NCI-H2227 treated with DMSO at 0.1 percent for 48 hours (cell line): ENCODE results near the gene UGT1A10.

Source experiments
- DNase-seq: peaks from one replicate; lab custom pipeline; 2025; lab: John Stamatoyannopoulos, UW

The UGT1A10 gene

DNA sequence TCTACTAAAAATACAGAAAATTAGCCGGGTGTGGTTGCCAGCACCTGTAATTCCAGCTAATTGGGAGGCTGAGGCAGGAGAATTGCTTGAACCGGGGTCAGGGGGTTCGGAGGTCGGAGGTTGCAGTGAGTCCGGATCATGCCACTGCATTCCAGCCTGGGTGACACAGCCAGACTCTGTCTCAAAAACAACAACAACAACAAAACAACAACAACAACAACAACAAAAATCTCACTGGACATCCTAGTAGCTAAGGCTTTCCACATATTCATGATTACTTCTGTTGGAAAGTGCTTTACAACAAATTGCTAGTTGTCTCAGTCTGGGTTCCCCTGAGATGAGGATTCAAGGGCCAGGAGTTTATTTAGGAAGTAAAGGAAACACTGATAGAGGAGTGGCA, 137.6 kb downstream of the UGT1A10 start:
- no peak for DNase-seq

DNA sequence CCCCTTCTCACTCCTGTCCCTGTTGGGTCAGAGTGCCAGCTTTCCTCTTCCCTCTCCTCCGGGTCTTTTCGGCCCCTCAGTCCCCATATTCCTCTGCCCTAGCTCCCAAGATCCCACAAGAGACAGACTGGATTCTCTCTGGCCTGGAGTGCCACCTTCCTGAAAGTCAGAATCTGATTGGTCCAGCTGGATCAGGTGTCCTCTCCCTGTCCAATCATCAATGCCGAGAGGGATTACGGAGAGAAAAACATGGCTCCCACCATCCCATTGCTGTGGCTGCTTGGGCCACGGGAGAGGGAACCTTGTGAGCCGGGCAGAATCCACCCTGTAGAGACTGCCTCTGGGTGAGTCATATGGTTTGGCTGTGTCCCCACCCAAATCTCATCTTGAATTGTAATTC, 139.2 kb downstream of the UGT1A10 start:
- no peak for DNase-seq

DNA sequence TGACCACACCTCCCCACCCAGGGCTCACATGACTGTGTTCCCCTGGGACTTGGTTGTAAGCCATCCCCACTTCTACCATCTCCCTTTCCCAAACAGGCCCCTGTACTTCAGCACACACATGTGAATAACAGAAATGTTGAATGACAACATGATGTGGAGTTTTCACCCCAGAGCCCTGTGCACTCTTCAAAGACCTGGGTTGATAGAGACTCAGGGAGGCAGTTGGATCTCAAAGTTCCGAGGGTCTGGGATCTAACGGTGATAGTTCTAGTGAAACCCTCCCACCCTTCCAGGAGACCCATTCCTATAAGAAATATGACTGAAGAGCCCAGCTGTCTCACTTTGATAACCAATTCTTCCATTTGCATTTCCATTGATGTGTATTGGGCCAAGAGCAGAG, 141.8 kb downstream of the UGT1A10 start, which contains the start of gene MROH2A:
TSS of gene MROH2A (plus strand) at position 301 of the 400 bp plus-strand sequence. CDS start 1,029 bp downstream, outside the sequence.
- no peak for DNase-seq

DNA sequence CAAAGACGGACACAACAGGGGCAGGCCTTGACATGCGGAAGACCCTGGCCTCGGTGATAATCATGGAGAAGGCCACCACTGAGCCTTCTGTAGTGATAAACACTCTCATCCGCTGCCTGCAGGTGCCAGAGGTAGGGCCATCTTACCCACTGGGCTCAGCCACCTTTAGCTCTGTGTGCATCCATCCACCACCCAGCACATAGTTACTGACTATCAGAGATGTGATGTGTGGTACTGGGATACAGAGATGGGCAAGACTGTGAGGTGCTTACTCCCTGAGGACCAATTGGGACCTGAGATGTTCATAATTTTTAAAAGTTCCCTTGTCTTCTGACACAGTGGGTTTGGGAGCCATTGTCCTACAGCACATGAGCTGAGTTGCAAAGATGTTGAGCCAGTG, 143.5 kb downstream of the UGT1A10 start:
- DNase-seq = no peak

DNA sequence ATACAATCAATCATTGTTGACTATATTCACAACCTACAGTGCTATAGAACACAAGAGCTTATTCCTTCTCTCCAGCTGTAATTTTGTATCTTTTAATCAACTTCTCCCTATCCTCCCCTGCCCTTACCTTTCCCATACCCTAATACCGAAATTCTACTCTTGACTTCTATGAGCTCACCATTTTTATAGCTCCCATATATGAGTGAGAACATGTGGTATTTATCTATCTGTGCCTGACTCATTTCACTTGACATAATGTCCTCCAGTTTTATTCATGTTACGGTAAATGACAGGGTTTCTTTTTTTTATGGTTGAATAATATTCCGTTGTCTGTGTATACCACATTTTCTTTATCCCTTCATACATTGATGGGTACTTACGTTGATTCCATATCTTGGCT, 144.5 kb downstream of the UGT1A10 start:
- no peak for DNase-seq

DNA sequence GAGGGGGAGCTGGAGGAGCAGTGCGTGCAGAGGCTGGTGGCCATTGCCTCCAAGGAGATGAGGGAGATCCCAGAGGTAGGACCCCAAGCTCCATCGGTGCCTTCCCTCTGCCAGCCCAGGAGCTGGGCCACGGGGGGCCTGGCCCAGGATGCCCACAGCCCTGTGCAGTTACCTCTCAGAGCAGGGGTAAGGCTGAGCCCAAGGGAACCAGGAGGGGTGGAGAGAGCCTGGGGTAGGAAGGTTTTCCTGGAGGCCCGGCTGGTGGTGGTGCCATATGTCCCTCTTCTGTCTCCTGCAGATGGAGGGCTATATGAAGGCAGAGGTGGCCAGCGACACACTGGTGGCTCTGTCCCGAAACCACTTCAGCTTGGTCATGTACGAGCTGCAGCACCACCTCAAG, 153.3 kb downstream of the UGT1A10 start:
- DNase-seq = no peak

DNA sequence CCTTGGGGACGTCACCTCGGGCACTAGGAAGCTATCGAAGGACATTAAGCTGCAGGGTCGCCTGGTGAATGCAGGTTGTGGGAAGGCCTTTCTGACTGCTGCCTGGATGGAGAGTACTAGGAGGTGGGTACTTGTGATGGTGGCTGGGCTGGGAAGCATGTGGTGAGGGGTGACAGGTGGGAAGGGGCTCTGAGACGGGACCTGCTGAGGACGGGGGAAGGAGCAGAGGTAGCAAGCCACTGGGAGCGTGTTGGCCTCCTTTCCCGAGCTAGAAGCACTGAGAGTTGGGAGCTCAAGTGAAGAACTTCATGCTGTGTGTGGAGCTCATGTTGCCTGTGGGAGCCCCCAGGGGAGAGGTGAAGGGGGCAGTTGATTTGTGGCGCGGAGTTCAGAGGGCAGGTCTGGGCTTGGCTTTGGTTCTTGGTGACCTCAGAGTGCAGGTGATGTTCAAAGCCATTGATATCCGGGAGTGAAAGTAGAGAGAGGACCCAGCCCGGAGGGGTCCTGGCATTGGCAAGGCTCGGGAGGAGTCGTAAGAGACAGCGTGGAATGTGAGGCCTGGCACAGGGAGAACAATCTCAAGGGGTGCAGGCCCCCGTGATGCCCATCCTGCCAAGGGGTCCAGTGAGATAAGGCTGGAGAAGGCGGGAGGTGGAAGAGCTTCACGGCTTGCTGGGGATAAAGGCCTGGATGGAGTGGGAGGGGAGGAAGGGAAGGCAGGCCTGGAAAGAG, 155.1 kb downstream of the UGT1A10 start:
- DNase-seq = no peak

DNA sequence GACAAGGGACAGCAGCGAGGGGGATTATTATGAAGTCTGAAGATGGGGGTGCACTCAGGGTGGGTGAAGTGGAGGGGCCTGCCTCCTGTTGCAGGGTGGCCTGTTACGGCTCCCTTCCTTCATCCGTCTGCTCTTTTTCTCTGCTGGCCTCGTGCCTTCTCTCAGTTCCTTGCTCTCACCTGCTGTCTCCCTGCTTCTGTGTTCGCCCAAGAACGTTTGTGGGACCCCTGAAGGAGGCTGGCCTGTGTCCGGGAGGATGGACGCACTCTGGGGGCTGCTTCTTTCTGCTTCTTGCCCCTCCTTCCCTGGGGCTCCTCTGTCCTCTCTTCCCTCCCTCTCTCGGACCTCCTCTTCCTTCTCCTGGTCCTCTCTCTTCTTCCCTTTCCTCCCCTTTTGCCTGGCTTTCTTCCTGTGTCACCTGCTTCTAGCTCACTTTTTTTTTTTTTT, 155.7 kb downstream of the UGT1A10 start:
- no peak for DNase-seq

DNA sequence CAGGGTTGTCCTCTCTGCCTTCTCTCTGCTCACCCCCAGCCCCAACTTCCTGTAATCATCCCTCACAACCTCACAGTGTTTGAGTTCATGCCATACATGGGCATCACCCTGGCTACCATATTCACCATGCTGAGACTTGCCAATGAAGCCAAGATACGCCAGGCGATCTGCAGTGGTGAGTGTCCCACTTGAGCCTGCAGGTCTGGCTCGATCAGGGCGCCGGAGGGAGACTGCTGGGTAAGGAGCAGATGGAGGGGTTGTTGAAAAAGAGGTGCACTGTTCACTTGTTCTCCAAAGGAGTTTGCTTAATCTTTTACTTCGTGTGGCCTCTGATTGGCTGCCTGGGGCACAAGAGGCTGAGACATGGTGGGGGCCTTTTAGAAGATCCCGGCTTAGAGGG, 156.5 kb downstream of the UGT1A10 start:
- no peak for DNase-seq

DNA sequence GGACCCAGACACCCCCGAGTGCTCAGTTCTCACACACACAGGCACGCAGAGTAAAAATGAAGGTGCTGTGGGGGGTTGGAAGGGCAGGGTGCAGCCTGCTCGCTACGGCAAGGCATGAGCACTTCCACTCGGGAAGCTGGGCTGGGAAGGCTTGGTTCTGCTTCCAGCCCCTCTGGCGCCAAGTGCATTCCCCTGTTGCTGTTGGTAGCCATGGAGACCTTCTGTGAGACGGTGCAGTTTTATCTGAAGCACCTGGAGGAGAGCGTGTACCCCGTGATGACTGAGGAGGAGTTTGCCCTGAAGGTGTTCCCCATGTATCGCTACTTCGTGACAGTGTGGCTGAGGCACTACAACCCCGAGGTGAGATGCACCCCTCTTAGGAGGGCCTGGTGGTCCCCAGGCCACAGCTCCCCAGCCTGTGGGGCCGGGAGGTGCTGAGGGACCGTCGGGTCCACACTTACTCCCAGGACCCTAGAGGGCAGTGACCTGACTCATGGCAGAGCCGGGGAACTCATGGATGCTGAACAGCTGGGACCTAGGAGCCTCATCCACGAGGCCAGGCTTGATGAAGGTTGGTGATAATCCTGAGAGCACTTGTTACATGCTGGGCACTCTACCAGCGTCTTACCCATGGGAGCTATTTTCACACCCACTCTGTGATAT, 157.3 kb downstream of the UGT1A10 start:
- no peak for DNase-seq

DNA sequence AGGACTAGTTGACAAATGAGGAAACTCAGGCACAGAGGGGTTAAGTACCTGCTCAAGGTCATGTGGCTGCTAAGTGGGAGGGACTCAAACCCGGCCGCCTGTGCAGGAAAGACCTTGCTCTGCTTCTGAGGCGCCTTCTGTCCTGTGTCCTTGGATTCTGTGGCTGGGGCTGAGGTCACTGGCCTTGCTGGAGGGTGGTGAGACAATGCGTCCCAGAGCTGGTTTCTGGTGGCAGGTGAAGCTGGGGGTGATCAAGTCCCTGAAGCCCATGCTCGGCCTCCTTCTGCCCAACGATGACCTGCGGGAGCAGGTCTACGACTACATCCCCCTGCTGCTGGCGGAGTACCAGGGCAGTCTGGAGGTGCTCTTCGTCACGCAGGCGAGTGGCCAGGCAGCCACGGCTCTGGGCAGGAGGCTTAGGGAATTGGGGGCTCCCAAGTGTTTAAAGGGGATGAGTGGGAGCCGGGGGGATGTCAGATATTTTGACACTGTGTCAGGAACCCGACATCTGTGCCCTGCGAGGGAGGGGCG, 157.9 kb downstream of the UGT1A10 start:
- DNase-seq = no peak

DNA sequence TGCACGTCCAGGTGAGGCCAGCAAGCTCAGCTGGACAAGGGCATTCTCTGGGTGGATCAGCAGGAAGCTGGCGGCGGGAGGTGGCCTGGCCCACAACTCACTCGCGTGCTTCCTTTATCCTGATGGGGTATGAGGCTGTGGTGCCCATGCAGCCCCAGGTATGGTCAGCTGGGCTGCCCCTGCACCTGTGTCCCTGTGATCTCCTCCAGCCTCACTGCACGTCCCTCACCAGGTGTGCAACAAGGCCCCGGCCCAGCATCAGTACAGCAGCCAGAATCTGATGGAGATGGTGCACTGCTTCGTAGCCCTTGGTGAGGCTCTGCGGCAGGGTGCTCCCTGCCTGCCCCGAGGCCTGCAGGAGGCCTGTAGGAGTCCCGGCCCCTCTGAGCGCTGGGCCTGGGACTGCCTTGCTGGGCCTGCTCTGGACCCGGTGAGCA, 159.5 kb downstream of the UGT1A10 start:
- no peak for DNase-seq

DNA sequence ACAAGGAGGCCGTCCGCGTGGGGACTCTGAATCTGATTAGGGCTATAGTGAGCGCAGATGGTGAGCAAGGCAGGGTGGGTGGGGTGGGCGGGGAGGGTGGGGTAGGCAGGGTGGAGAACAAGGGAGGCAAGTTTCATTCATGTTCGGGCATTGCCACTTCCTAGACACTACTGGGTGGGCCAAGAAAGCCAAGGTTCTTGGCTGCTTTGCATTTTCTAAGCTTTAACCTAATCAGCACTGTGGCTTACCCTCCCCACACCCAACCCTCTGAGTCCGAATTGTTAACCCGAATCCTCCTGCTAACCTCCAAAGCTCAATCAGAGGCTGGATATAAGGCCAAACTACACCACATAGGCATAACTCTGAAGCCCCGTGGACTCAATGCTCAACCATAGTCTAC, 160.0 kb downstream of the UGT1A10 start:
- no peak for DNase-seq

DNA sequence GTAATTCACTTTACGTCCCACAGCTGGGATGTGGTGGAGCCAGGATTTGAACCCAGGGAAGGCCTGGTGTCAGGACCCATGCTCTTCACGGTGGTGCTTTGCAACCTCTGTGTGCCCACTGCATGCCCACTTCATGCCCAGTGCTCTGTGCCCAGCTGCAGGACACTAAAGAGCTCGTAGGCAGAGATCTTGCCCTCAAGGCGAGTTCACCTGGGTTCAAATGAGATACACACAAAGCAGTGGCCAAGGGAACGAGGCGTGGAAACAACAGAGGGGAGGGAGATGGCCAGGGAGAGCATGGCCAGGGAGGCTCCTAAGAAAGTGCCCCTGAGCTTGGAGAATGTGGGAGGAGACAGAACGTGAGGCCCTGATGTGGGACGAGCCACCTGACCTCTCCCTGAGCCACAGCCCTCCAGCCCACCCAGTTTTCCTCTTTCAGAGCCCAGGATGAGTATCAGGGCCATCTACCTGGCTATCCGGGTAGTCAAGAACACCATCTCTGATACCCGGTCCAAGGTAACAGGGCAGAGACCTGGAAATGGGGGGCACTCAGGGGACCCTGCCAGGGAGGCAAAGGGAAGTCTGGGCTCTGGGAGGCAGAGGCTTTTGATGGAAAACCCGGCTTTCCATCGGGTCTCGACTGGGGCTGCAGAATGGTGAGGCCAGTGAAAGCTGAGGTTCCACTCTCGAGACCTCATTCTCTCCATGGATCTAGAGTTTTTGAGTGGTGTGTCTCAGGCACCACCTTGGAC, 162.3 kb downstream of the UGT1A10 start:
- no peak for DNase-seq

DNA sequence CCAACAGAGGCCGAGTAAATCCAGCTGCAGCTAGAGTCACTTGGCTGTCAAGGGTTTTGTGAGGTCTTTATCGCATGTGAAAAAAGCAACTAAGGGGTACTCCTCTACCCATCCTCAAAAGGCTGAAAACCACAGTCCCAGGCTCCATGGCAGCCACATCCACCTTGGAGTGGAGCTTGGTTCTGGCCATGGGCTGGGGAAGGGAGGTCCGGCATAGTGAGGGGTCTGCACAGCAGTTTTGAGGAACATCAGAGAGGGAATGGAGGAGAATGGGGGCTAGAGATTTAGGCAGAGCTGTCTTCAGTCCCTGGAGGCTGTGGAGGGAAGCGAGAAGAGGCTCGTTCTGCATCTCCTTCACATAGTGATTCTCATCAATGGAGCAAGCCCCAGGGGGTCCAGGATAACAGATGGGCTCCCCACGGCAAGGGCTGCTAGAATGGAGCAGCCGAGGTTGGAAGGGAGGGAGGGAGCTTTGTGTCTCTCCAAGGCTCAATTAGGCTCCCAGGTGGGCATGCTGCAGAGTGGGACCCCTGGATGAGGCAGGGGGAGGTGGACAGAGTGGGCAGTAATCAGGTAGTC, 162.9 kb downstream of the UGT1A10 start:
- no peak for DNase-seq

DNA sequence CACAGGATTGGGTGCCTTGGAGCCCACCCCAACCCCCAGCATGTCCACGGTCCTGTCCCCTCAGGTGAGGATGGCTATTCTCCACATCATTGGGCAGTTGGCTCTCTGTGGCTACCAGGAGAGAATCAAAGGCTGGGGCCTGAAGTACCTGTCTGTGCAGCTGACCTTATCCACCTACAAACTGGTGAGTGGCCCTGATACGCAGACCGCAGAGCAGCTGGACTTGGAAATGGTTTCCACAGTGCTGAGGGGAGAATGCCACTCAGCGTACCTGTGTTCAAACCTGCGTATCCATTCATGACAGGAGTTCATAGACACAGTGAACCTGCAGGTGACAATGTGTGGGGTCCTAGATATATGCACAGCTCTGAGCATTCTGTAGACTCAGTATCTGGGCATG, 163.5 kb downstream of the UGT1A10 start:
- DNase-seq = no peak

DNA sequence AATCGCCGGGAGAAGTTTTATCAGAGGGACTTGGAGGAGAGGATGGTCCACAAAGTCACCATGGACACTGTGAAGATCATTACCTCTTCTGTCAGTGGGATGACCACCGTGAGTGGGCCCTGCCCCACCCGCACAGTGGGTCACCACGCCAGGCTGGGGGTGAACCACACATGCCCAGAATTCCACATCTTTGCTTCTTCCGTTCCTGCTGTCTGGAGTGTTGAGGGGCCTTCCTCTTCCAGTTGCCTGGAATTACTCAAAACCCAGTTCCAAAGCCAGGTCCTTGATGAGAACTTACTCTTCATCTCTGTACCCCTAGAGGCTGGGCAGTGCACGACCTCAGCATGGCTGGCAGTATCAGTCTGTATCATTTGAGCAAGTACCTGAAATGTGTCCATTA, 164.0 kb downstream of the UGT1A10 start:
- DNase-seq = no peak

DNA sequence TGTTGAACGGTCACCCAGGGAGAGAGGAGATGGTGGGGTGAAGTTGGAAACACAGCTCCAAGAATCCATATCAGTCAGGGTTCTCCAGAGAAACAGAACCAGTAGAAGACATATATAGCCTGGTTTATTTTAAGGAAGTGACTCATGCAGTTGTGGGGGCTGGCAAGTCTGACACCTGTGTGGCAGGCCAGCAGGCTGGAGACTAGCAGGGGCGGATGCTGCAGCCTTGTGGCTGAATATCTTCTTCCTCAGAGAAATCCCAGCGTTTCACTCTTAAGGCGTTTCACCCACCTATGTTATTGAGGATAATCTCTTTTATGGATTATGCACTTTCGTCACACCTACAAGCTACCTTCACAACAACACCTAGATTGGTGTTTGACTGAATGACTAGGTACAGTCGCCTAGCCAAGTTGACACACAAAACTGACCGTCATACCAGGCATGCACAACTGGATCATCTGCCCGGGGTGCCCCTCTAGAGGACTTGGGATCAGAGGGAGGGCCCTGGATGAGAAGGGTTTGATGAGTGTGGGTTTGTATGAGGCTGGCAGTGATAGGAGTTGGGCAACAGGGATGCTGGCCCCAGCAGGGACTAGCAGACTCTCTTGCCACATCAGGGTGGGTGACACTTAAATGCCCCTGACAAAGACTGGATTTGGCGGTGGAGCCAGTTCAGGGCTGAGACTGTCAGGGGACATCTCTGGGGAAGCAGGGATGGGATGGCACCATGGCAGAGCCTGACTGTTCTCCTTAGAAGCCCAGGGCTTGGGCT, 165.3 kb downstream of the UGT1A10 start:
- no peak for DNase-seq

DNA sequence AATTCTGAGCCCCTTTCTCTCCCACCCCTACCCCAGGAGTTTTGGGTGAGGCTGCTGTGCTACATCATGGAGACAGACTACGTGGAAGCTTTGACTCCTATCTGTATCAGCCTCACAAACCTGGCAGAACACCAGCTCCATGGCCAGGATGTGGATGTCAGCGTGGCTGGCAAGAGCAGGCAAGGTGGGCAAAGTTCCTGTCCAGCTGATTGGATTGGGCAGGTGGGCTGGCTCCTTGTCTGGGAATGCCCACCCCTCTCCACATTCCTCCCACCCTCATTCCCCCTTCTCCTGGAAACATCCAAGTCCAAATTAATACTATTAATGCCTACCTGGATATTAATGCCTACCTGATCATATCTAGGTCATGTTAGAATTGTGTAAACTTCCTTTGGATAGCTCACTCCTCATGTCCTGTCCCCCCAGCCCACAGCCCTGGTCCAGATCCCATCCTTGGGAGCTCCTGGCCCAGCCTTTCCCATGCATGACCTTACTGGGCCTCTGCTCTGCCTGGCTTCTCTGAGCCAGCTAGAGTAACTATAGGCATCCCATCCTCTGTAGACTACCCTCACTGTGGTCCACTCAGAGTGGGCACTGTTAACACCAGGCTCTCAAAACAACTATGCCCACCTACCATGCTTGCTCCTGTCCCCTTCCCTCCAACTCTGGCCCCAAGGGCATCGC, 166.0 kb downstream of the UGT1A10 start:
- DNase-seq = no peak

DNA sequence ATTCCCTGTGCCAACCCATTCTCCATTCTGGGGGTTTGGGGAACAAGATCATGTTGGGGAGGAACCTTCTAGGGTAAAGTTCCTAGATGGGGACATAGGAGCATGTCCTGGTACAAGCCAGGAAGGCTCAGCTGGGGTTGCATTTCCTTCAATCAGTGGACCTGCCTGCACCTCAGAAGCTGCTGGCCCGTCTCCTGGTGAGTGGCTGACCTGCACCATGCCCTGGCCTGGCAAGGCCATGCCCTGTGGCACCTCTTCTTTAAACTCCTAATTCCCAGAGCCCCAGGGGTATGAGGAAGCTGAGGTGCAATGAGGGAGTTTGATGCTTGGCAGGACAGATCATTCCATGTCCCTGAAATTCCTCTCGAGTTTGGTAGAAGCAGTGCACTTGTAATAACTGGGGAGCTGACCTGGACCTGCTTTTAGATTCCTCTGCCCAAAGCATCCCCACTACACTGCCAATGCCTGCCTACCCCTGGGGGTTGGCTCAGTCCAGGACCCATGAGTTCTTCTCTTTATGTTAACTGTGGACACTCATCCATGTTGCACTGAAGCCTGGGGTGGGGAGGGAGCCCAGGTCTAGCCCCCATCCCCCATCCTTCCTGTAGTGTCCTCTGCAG, 167.2 kb downstream of the UGT1A10 start:
- DNase-seq = no peak
